GM18505 (cell line): ENCODE measurements around the gene SLC2A10.

Experiments
- ATAC-seq: cut with Tn5 transposase; IDR thresholded peaks from one replicate; pipeline ENCODE4 v1.9.1; 2021; ENCODE audit not compliant: unreplicated experiment
- POLR2A ChIP-seq: IDR thresholded peaks from 4 replicates; pipeline ENCODE4 v1.6.1; 2011; ENCODE audit warnings: borderline replicate concordance; ENCODE audit not compliant: insufficient read depth, insufficient read length; ENCODE audit errors: extremely low read depth

Gene SLC2A10

DNA sequence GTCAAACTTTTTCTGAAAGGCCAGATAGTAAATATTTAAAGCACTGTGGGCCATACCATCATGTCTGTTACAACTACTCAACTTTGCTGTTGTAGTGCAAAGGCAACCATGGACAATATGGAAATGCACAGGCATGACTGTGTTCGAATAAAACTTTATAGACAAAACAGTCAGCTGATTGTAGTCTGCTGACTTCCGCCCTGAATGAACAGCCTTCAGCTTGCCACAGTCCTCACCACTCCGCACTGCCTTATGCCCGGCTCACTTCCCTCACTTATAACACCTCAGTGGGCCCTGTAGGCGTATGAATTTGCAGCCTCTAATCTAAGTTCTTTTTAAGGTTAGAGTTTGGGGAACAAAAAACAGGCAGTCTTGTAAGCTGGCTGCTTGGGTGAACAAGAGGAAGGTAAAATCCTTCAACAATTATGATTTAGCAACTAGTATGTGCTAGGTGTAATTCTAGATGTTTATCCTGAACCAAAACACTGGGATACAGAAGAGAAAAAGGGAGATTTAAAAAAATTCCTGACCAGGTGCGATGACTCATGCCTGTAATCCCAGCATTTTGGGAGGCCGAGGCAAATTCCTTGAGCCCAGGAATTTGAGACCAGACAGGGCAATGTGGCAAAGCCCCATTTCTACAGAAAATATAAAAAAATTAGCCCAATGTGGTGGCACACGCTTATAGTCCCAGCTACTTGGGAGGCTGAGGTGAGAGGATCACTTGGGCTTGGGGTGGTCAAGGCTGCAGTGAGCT, 6.8 kb upstream of the SLC2A10 start:
- no peak for ATAC-seq
- no peak for TF ChIP-seq POLR2A

DNA sequence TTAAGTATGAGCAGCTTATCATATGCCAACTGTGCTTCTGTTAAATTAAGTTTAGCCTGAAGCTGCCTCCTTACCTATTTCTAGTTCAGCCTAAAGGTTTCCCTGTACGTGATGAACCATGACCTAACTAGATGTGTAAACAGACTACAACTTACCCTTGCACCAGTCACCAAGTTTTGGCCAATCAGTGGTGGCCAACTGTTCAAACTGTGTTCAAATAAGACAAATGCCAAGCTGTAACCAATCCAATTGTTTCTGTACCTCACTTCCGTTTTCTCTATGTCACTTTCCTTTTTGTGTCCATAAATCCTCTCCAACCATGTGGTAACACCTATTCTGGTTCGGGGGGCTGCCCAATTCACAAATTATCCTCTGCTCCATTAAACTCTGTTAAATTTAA, 6.0 kb upstream of the SLC2A10 start:
- no peak for ATAC-seq
- no peak for TF ChIP-seq POLR2A

DNA sequence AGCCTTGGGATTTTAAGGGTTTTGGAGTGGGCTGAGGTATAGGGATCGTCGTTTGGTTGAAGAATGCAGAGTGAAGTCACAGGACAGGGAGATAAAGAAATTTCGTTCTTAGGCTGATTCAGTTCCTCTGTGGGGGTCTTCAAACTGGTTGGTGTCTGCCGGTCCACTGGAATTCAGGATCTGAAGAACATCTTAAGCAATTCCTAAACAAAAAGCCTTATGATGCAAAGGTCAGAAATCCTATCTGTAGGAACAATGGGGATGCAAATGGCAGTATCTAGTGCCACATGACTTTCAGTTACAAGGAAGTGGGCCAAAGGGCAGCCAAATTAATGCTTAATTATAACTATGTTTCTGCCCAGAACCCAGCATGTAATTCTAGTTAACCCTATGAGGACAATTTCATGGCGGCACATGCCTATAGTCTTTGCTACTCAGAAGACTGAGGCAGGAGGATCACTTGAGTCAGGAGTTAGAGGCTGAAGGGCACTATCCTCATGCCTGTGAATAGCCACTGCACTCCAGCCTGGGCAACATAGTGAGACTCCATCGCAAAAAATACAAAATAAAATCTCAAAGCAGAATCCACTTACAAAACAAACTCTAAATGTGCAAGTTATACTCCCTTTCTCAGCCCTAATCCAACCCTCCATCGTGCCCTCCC, 4.6 kb upstream of the SLC2A10 start:
- no peak for ATAC-seq
- TF ChIP-seq POLR2A, result no peak

DNA sequence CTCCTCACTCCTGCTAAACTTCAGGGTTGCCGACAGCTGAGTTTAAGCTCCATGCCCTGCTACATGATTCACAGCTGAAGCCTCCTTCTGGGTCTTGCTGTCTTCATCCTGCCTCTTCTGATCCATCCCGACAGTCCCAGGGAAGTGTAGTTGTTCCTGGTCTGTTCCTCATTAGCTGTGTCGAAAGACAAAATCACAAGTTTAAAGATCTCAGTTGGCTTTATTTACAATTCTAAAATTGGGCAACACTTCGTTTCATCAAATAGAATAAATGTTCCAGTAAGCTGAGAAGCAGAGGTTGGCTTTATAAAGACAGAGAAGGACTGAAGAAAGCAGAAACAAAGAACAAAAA, 4.1 kb upstream of the SLC2A10 start:
- ATAC-seq, result no peak
- TF ChIP-seq POLR2A, result no peak

DNA sequence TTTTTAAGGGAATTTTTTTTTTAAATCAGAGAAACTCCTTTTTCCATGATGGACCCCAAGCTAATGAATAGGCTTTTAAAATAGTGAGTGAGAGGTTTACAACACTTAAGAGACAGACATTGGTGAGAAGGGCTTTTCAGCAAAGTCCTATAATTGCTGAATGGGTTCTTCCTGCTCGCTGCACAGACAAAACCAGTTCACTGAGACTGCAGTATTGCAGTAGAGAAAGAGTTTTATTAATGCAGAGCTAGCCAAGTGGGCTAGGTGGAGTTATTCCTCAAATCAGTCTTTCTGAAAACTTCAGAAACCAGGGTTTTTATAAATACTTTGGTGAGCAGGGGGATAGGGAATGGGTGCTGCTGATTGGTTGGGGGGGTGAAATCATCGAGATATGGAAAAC, 3.2 kb upstream of the SLC2A10 start:
- ATAC-seq, result no peak
- no peak for TF ChIP-seq POLR2A

DNA sequence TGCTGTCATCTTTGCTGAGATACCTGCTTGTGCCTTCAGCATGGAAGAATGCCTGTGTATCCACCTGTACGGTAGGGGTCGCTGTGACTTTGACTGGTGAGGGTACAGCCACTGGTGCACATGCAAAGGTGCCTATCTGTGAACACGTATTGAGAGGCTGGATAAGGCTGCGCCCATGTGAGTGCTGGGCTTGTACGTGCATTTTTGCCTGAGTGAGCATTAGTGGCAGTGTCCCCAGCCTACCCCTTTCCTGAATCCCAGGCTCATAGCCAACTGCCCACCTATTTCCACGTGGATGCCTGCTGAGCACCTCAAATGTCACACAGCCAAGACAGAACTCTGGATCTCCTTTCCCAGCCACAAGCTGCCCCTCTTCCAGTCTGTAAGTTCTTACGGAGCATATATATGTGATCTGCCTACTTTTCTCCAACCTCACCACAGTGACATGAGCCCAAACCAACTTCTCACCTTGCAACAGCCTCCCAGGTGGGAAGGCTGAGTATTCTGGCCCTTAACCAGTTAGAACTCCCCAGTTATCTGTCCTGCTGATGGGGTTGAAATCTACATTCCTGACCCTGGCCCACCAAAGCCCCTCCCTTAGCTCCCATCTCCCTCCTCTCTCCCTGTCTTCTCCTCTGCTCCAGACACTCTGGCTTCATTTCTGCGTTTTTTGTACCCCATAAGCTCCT, 1.1 kb upstream of the SLC2A10 start:
- TF ChIP-seq POLR2A, result no peak
- ATAC-seq, result no peak

DNA sequence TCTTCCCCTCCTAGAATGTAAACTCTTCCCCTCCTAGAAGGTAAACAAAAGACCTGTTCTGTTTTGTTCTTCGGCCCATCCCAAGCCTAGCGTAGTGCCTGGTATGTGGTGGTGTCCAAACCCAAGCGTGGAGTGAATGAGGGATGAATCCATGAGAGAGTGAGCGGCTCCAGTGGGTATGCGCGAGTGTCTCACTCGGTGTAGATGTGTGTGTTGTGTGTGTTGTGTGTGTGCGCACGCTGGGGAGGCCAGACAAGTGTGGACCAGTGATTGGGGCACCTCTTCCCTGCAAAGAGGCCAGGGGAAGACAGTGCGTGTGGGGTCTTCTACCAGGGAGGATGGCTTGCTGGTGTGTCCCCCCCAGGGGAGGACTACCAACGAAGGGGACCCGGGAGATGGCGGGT, 392 bp upstream of the SLC2A10 start:
- no peak for ATAC-seq
- TF ChIP-seq POLR2A, result no peak

DNA sequence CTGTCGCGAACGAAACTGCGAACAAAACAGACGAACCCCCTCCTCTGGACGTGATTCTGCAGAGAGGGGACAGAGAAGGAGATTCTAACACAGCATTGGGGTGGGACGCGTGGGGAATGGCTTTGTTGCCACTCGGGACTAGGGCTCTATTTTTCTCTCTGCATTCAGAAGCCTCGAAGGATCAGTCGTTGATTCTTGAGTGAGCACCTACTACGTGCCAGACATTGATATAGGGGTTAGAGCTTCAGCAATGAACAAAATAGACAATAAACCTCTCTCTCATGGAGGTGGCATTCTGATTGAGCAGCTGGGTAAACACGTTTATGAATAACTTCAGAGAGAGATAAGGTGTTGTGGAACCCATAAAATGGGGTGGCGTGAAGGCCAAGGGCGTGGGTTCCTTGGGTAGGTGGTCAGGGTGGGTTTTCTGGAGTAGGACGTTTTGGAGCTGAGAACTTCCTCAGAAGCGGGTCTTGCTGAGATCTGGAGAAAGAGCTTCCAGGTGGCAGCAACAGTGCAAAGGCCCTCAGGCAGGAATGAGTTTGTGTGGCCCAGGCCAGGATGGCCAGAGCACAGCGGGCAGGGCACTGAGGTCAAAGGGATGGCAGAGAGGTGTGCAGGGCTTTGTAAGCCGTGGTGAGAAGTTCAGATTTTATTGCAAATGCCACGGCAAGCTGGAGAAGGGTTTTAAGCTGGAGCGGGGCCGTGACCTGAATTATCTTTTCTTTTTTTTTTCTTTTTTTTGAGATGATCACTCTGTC, 884 bp downstream of the SLC2A10 start:
- no peak for TF ChIP-seq POLR2A
- ATAC-seq, result no peak

DNA sequence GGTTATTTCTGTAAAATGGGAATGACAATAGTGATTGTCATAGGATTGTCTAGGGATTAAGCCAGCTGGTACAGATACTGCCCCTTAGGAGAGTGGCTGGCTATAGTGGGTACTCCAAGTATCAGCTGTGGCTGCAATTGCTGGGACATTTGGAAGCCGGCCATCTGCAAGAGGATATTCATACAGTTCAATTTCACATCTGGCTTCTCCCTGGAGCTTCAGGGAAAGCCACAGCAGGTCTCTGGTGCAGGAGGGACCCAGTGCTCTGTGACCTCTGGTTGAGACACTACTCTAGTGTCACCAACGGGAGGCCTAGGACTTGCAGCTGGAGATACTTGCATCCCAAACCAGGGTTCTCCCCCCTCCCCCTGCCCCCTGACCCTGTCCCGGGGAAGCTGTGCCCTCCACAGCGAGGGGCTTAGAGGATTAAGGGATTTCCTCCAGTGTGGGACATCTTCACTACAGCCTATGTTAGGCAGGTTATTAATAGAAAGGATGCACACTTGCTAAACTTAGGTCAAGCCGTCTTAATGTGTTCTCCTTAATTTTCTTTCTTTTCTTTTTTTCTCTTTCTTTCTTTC, 2.7 kb downstream of the SLC2A10 start:
- no peak for TF ChIP-seq POLR2A
- ATAC-seq, result no peak

DNA sequence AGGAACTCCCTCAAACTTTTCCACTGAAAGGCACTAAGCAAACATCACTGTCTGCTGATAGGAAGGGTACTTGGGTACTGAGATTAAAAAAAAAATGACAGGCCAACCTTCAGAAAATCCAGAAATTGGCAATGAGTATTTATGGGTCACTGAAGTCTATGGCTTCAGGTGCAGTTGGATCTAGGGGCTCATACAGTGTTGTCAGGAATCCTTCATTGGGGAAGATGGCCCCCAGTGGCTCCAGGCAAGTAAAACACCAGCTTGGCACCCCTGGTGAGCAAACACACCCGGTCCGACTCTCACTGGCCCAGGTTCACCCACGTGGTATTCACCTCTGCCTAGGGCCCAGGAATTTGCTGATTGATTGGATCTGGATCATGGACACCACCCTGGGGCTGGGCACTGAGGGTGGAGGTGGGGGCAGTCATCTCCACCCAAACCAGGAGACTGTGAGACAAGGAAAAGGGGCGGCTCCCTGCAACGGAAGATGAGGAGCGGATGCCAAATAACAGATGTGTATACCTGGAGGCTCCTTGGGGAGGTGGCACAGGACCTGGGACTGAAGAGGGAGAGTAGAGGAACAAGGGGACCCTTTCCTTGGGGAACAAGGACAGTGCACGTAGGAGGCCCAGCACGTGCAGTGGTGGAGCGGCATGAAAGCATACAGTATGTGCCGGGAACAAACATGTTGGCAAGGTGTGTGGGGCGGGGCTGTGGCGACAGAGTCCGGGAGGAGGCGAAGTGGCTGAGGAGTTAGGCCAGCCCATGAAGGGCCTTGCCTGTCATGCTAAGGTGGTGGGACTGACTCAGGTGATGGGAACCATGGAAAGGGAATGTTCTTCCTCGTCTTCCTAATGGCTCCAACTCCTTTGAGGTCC, 4.7 kb downstream of the SLC2A10 start:
- no peak for ATAC-seq
- TF ChIP-seq POLR2A, result no peak

DNA sequence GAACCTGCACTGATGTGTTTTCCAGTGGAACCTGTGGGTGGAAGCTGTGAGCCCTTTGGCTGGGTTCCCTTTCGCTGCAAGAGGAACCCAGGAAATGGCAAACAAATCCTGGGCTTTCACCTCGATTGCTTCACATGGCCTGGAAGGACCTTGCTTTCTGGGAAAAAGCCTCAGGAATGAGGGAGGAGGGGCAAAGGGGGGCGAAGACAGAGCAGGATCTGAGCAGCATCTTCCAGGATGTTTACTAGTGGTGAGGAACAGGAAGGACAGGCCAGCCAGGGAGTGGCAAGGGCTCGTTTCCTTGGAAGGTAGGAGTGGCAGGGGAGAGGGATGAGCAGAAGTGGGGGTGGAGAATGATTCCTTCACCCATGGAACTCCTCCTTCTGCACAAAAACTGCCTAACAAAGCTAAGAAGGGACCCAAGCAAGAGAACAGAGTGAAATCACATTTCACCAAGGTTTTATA, 5.9 kb downstream of the SLC2A10 start:
- ATAC-seq, result no peak
- no peak for TF ChIP-seq POLR2A
